HCT116 (cell line): ENCODE measurements around the gene SEMA6B. TPM values are rescaled to one million over a fixed set of nuclear protein-coding genes. Genes with fewer than 3 reads are reported as not detected.

Experiments
- ATAC-seq: fragments of 200-7000 bp; cut with Tn5 transposase; 2 replicates; pipeline ENCODE4 v1.9.1; 2020; ENCODE audit warnings: mild to moderate bottlenecking, moderate library complexity
- BruUV-seq: library from RNA; stranded (reverse); fragments of 400-500 nt; replicated peaks from 2 replicates; lab custom pipeline; 2021; lab: Mats Ljungman, UMichigan
- CTCF ChIA-PET: fragments of 300-600 bp; sonication (Branson Sonifier 250); formaldehyde crosslinking; loops from one replicate; lab custom pipeline; 2021; ENCODE audit warnings: antibody characterized with exemption; lab: Charles Lee
- POLR2A ChIA-PET: fragments of 300-600, 350-600 bp; sonication (Branson Sonifier 250); formaldehyde crosslinking; loops from one replicate; lab custom pipeline; 2021; ENCODE audit warnings: antibody characterized with exemption; lab: Charles Lee
- RAD21 ChIA-PET, 2 experiments: fragments of 300-600 bp; sonication (Branson Sonifier 250); formaldehyde crosslinking; loops; one replicate each; lab custom pipeline; 2023; ENCODE audit warnings: low total read pairs in 2 of 2; ENCODE audit not compliant: uncharacterized antibody in 2 of 2, unreplicated experiment in 2 of 2, low non-redundant PET in 1 of 2; lab: Charles Lee
- DNase-seq: peaks from one replicate; pipeline ENCODE4 v3.0.0-alpha.2; 2010; ENCODE audit warnings: low read depth, low spot score
- H2AFZ ChIP-seq: fragments of 200-600 bp; shearing (Covaris generic), sonication (generic); 2 replicates; pipeline ENCODE4 v1.6.1; 2017; ENCODE audit warnings: low read depth, mixed run types, mixed read lengths, antibody characterized with exemption, low read length; ENCODE audit not compliant: poor library complexity, severe bottlenecking
- H3K27ac ChIP-seq: 2 replicates; pipeline ENCODE4 v1.5.1; 2012; ENCODE audit warnings: low read depth, low read length
- H3K27me3 ChIP-seq: fragments of 200-600 bp; sonication (generic); 2 replicates; pipeline ENCODE4 v1.6.1; 2016; ENCODE audit warnings: mixed run types, low read length, mixed read lengths; ENCODE audit not compliant: insufficient read depth
- H3K36me3 ChIP-seq, 2 experiments: fragments of 200-500 bp in 1 of 2; fragments of 200-600 bp in 1 of 2; sonication (Bioruptor generic) in 1 of 2; sonication (generic) in 1 of 2; 2 replicates each; pipeline versions ENCODE4 v1.5.1 to v1.6.1; 2014 to 2016; ENCODE audit warnings: low read length in 2 of 2, inconsistent platforms in 1 of 2, mixed read lengths in 1 of 2, mixed run types in 1 of 2; ENCODE audit not compliant: insufficient read depth in 2 of 2, control insufficient read depth in 1 of 2
- H3K4me1 ChIP-seq, 2 experiments: fragments of 200-600 bp in 1 of 2; sonication (generic) in 1 of 2; 2 replicates each; pipeline versions ENCODE4 v1.5.1 to v1.6.1; 2012 to 2017; ENCODE audit warnings: low read length in 2 of 2, inconsistent platforms in 1 of 2, mild to moderate bottlenecking in 1 of 2, mixed read lengths in 1 of 2, mixed run types in 1 of 2, moderate library complexity in 1 of 2; ENCODE audit not compliant: insufficient read depth in 2 of 2, control insufficient read depth in 1 of 2
- H3K4me2 ChIP-seq: fragments of 200-600 bp; sonication (generic); 2 replicates; pipeline ENCODE4 v1.6.1; 2017; ENCODE audit warnings: mixed run types, low read length, mixed read lengths
- H3K4me3 ChIP-seq, 2 experiments: fragments of 200-600 bp in 1 of 2; sonication (generic) in 1 of 2; replicated peaks in 1 of 2; 2 replicates each; pipeline ENCODE4 v1.5.1; 2011 to 2016; ENCODE audit warnings: low read length in 2 of 2, control low read depth in 1 of 2, low read depth in 1 of 2, mild to moderate bottlenecking in 1 of 2, mixed read lengths in 1 of 2, mixed run types in 1 of 2
- H3K79me2 ChIP-seq: fragments of 200-600 bp; sonication (generic); 2 replicates; pipeline ENCODE4 v1.6.1; 2017; ENCODE audit warnings: mild to moderate bottlenecking, mixed run types, low read length, moderate library complexity, mixed read lengths; ENCODE audit not compliant: insufficient read depth
- H3K9ac ChIP-seq: fragments of 200-600 bp; sonication (generic); 2 replicates; pipeline ENCODE4 v1.6.1; 2016; ENCODE audit warnings: low read length, mixed read lengths
- H3K9me2 ChIP-seq: fragments of 200-600 bp; sonication (generic), shearing (Covaris generic); 2 replicates; pipeline ENCODE4 v1.6.1; 2017; ENCODE audit warnings: mixed run types, mild to moderate bottlenecking, moderate library complexity; ENCODE audit not compliant: insufficient read depth
- H3K9me3 ChIP-seq, 2 experiments: fragments of 200-500 bp in 1 of 2; fragments of 200-600 bp in 1 of 2; sonication (Bioruptor generic) in 1 of 2; sonication (generic) in 1 of 2; 2 replicates each; pipeline ENCODE4 v1.6.1; 2014 to 2017; ENCODE audit warnings: low read length in 2 of 2, mixed read lengths in 2 of 2, inconsistent platforms in 1 of 2, low read depth in 1 of 2, mild to moderate bottlenecking in 1 of 2, mixed run types in 1 of 2, moderate library complexity in 1 of 2; ENCODE audit not compliant: control insufficient read depth in 1 of 2, insufficient read depth in 1 of 2
- H4K20me1 ChIP-seq: fragments of 200-600 bp; sonication (generic), shearing (Covaris generic); 2 replicates; pipeline ENCODE4 v1.6.1; 2017; ENCODE audit warnings: mixed run types, mild to moderate bottlenecking, moderate library complexity; ENCODE audit not compliant: insufficient read depth
- JUND ChIP-seq: IDR thresholded peaks from 2 replicates; pipeline ENCODE4 v1.6.1; 2012
- intact Hi-C: fragments of 100-400 bp; cut with micrococcal nuclease; formaldehyde crosslinking; loops from 2 replicates; pipeline ENCODE4 v1.10.0; 2022
- total RNA-seq: library from RNA; stranded (reverse); gene quantifications from one replicate; pipeline ENCODE4 v1.2.1, GENCODE V29; 2021; ENCODE audit not compliant: unreplicated experiment
- TF ChIP-seq, protein P1 (sequence below), 3 experiments: fragments of 200-600 bp in 1 of 3; sonication (generic) in 1 of 3; IDR thresholded peaks in 2 of 3; conservative IDR thresholded peaks in 1 of 3; 2 replicates each; pipeline ENCODE4 v1.5.1; 2012 to 2017; ENCODE audit warnings: low read depth in 2 of 3, low read length in 2 of 3, antibody characterized with exemption in 1 of 3, borderline replicate concordance in 1 of 3, control low read depth in 1 of 3, mild to moderate bottlenecking in 1 of 3, mixed read lengths in 1 of 3, mixed run types in 1 of 3, moderate library complexity in 1 of 3; ENCODE audit not compliant: insufficient read depth in 1 of 3

Gene SEMA6B
- total RNA-seq, 1 experiment from 2014 or later, result 58.4 TPM

GRCh38 chr19:4547303-4548237 lies 11.9 kb downstream of the SEMA6B start:
- TF ChIP-seq JUND, result no peak
- TF ChIP-seq, protein P1, sequence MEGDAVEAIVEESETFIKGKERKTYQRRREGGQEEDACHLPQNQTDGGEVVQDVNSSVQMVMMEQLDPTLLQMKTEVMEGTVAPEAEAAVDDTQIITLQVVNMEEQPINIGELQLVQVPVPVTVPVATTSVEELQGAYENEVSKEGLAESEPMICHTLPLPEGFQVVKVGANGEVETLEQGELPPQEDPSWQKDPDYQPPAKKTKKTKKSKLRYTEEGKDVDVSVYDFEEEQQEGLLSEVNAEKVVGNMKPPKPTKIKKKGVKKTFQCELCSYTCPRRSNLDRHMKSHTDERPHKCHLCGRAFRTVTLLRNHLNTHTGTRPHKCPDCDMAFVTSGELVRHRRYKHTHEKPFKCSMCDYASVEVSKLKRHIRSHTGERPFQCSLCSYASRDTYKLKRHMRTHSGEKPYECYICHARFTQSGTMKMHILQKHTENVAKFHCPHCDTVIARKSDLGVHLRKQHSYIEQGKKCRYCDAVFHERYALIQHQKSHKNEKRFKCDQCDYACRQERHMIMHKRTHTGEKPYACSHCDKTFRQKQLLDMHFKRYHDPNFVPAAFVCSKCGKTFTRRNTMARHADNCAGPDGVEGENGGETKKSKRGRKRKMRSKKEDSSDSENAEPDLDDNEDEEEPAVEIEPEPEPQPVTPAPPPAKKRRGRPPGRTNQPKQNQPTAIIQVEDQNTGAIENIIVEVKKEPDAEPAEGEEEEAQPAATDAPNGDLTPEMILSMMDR (IDR thresholded peaks at IDR 0.05 in 2 of 3, conservative IDR thresholded peaks at IDR 0.05 in 1 of 3; ENCODE audit: borderline replicate concordance in 1 of 3, insufficient read depth in 1 of 3, low read depth in 2 of 3, low read length in 2 of 3), result peak in 2 of 3 experiments; percentile 63 to 65; a peak in 4 of 6 replicates
- no peaks in the 10 kb centered on the region for H4K20me1 ChIP-seq
- no peaks in the 10 kb centered on the region for H3K9me3 ChIP-seq
- H3K27ac ChIP-seq, result no peak overlapping the region
- intact Hi-C loops, result no loop called here
- peaks cover 7 to 28% of the 10 kb centered on the region in 2 experiments; a peak in 3 of 4 replicates for H3K36me3 ChIP-seq
- ATAC-seq, result peak; percentile 78
- no peak overlapping the region for H3K4me2 ChIP-seq
- ChIA-PET POLR2A (no interaction called here), CTCF (interaction anchor here (0.7 to 1.1 kb wide), 3 partner anchors 12 to 23 kb away, joined by 3 to 5 read pairs (median 3); partner anchors contain the start of gene PLIN5), RAD21 (no interaction called here)
- H3K4me1 ChIP-seq, result no peaks in the 10 kb centered on the region
- H3K79me2 ChIP-seq, result no peaks in the 10 kb centered on the region
- H3K4me3 ChIP-seq, result no peak overlapping the region
- no peaks in the 10 kb centered on the region for H3K9me2 ChIP-seq
- no peaks in the 10 kb centered on the region for H3K27me3 ChIP-seq
- no peak overlapping the region for H3K9ac ChIP-seq
- no peak for DNase-seq
- H2AFZ ChIP-seq, result no peak overlapping the region
- BruUV-seq, result no TSS peak
